Stimulated activated CD4-positive, alpha-beta T cell treated with anti-CD3 and anti-CD28 coated beads, Interleukin-1b, Interleukin-23, amount 100 ng/mL, for 24 hours (primary cell): ENCODE data around the gene HLA-DMA.
"Not testable (repeated sequence)": the region's sequence is repeated elsewhere in the genome, so short reads cannot be mapped to it uniquely, and the experiment has no call there.

Source experiments
- DNase-seq, 4 experiments: peaks; one replicate each; pipeline ENCODE4 v3.0.0-alpha.2; 2020; ENCODE audit warnings: low read depth in 4 of 4, low spot score in 1 of 4

The HLA-DMA gene

GRCh38 chr6:32954986-32955802, 2.3 kb upstream of the HLA-DMA start:
- DNase-seq, result no peak

- DNase-seq, result no peak
These were observed 1.4 kb upstream of the HLA-DMA start for GRCh38 chr6:32954267-32954666.

- no peak for DNase-seq
These were observed 878 bp upstream of the HLA-DMA start for GRCh38 chr6:32953775-32954174.

- DNase-seq, result no peak
These were observed 2.4 kb downstream of the HLA-DMA start for GRCh38 chr6:32950449-32950848.

- DNase-seq, result no peak
These were observed 2.9 kb downstream of the HLA-DMA start for GRCh38 chr6:32950010-32950409.

- DNase-seq, result no peak
These were observed 3.8 kb downstream of the HLA-DMA start for GRCh38 chr6:32949113-32949512.

- DNase-seq, result no peak
These were observed 5.1 kb downstream of the HLA-DMA start for GRCh38 chr6:32947552-32948465.

- DNase-seq, result no peak
These were observed 6.0 kb downstream of the HLA-DMA start for GRCh38 chr6:32946893-32947292.

GRCh38 chr6:32945953-32946352, 6.9 kb downstream of the HLA-DMA start:
- no peak for DNase-seq

GRCh38 chr6:32945108-32945760, 7.7 kb downstream of the HLA-DMA start:
- no peak for DNase-seq

- DNase-seq, result no peak
These were observed 8.8 kb downstream of the HLA-DMA start for GRCh38 chr6:32943864-32944649.

- not testable (repeated sequence) for DNase-seq
These were observed 10.3 kb downstream of the HLA-DMA start for GRCh38 chr6:32942555-32943123.

GRCh38 chr6:32941214-32941768, 11.6 kb downstream of the HLA-DMA start:
- peak in 2 of 4 experiments; percentile 10 to 35 for DNase-seq

- DNase-seq, result no peak
These were observed 12.2 kb downstream of the HLA-DMA start, which contains the start of gene HLA-DMB for GRCh38 chr6:32940656-32941213. Gene HLA-DMB, minus strand, starts transcription at chr6:32941028. Its CDS starts 221 bp downstream, at chr6:32940807.

GRCh38 chr6:32938494-32938893, 14.4 kb downstream of the HLA-DMA start:
- DNase-seq, result no peak

- DNase-seq, result no peak
These were observed 15.7 kb downstream of the HLA-DMA start for GRCh38 chr6:32937230-32937633.

GRCh38 chr6:32936239-32937152, 16.4 kb downstream of the HLA-DMA start:
- DNase-seq, result no peak

- no peak for DNase-seq
These were observed 17.2 kb downstream of the HLA-DMA start for GRCh38 chr6:32935551-32936238.
